GM21737 (cell line): ENCODE measurements around the gene ALPI.

ENCODE experiments used
- ATAC-seq: cut with Tn5 transposase; IDR thresholded peaks from one replicate; pipeline ENCODE4 v1.9.1; 2021; ENCODE audit warnings: mild to moderate bottlenecking, moderate library complexity; ENCODE audit not compliant: unreplicated experiment

ALPI gene

GRCh38 chr2:232494542-232494941 is 38.6 kb downstream of the ALPI start:
- ATAC-seq, result no peak

- ATAC-seq, result no peak
These were observed 39.3 kb downstream of the ALPI start for GRCh38 chr2:232495292-232495691.

- ATAC-seq, result no peak
These were observed 40.7 kb downstream of the ALPI start for GRCh38 chr2:232496501-232497270.

GRCh38 chr2:232497348-232497747 is 41.4 kb downstream of the ALPI start:
- no peak for ATAC-seq

- no peak for ATAC-seq
These were observed 42.5 kb downstream of the ALPI start for GRCh38 chr2:232498452-232498851.

- ATAC-seq, result no peak
These were observed 45.4 kb downstream of the ALPI start for GRCh38 chr2:232501331-232501771.

GRCh38 chr2:232501794-232502390 is 45.9 kb downstream of the ALPI start:
- no peak for ATAC-seq

GRCh38 chr2:232502511-232502910 is 46.6 kb downstream of the ALPI start:
- no peak for ATAC-seq

GRCh38 chr2:232502911-232503808 is 47.2 kb downstream of the ALPI start:
- ATAC-seq, result no peak

GRCh38 chr2:232503809-232504323 is 47.9 kb downstream of the ALPI start:
- ATAC-seq, result no peak

- ATAC-seq, result no peak
These were observed 48.5 kb downstream of the ALPI start for GRCh38 chr2:232504438-232504837.

GRCh38 chr2:232505856-232506255 is 49.9 kb downstream of the ALPI start:
- ATAC-seq, result no peak

- ATAC-seq, result no peak
These were observed 50.8 kb downstream of the ALPI start for GRCh38 chr2:232506709-232507108.

GRCh38 chr2:232508251-232508650 is 52.3 kb downstream of the ALPI start:
- no peak for ATAC-seq
